Testis (tissue), 3 donors: ENCODE results near the gene ELK4. TPM values are rescaled to one million over a fixed set of nuclear protein-coding genes. Genes with fewer than 3 reads are reported as not detected.
"Not testable (repeated sequence)": the region's sequence is repeated elsewhere in the genome, so short reads cannot be mapped to it uniquely, and the experiment has no call there.

ENCODE experiments used
- DNase-seq: peaks from one replicate; pipeline ENCODE4 v3.0.0-alpha.2; 2019
- H3K27ac ChIP-seq, 2 donors: fragments of 200-600 bp; sonication (generic); one replicate each; pipeline ENCODE4 v1.5.1; 2019
- H3K27me3 ChIP-seq: fragments of 200-600 bp; sonication (generic); one replicate; pipeline ENCODE4 v1.5.1; 2019
- H3K36me3 ChIP-seq: fragments of 200-600 bp; sonication (generic); one replicate; pipeline ENCODE4 v1.5.1; 2017; ENCODE audit warnings: low read depth; ENCODE audit errors: missing control alignments
- H3K4me1 ChIP-seq: fragments of 200-600 bp; sonication (generic); one replicate; pipeline ENCODE4 v1.5.1; 2019
- H3K4me3 ChIP-seq, 2 donors: fragments of 200-600 bp; sonication (generic); one replicate each; pipeline ENCODE4 v1.5.1; 2017 to 2019
- H3K9me3 ChIP-seq: fragments of 200-600 bp; sonication (generic); one replicate; pipeline ENCODE4 v1.5.1; 2017
- CTCF ChIP-seq, 3 experiments: fragments of 450-650 bp in 2 of 3; fragments of 200-600 bp in 1 of 3; sonication (generic) in 1 of 3; IDR thresholded peaks; one replicate each; pipeline ENCODE4 v1.5.1; 2016 to 2019; ENCODE audit warnings: antibody characterized with exemption in 3 of 3, mild to moderate bottlenecking in 2 of 3, moderate library complexity in 1 of 3
- POLR2A ChIP-seq: fragments of 450-650 bp; IDR thresholded peaks from one replicate; pipeline ENCODE4 v1.6.1; 2017; ENCODE audit warnings: antibody characterized with exemption, mild to moderate bottlenecking, moderate library complexity
- WGBS, 2 donors: methylation state at CpG; one replicate each; pipeline ENCODE4 v1.1.5; 2018; 5-methylcytosine and 5-hydroxymethylcytosine counted together
- intact Hi-C: fragments of 100-400 bp; cut with DNase I; formaldehyde crosslinking; loops from one replicate; pipeline ENCODE4 v1.15.1; 2023; ENCODE audit warnings: low total_unique reads
- polyA plus RNA-seq: library from polyadenylated mRNA; stranded (reverse); fragments of 350-450 nt; fragmentation: Illumina TruSeq; extraction: RNeasy Lipid Tissue Mini Kit (QIAGEN cat#74804); gene quantifications from one replicate; pipeline ENCODE4 v1.2.3, GENCODE V29; 2014; ENCODE audit warnings: low read depth, low replicate concordance; ENCODE audit not compliant: insufficient read depth
- total RNA-seq, 2 donors: library from RNA; depleted of rRNA; stranded (reverse); fragments of >200 nt; gene quantifications; one replicate each; pipeline ENCODE4 v1.2.3, GENCODE V29; 2016

ELK4 gene
- total and polyA plus RNA-seq, 3 donors from 2014 or later, result 20.4 to 25.4 (median 20.5) TPM

GRCh38 chr1:205637854-205638468, 6.2 kb upstream of the ELK4 start:
- intact Hi-C loops, result no loop called here
- H3K4me3 ChIP-seq, result no peak overlapping the region
- H3K27ac ChIP-seq, result no peak overlapping the region
- H3K4me1 ChIP-seq, result peaks cover 2% of the 10 kb centered on the region
- H3K27me3 ChIP-seq, result no peaks in the 10 kb centered on the region
- TF ChIP-seq CTCF (IDR thresholded peaks at IDR 0.05) (no peak), POLR2A (no peak)
- 94 to 96% methylated on average over 9 of the region's 9 CpGs for WGBS, 2 donors
- DNase-seq, result no peak
- H3K36me3 ChIP-seq, result no peaks in the 10 kb centered on the region
- no peaks in the 10 kb centered on the region for H3K9me3 ChIP-seq

- no peak for DNase-seq
- H3K27me3 ChIP-seq, result no peaks in the 10 kb centered on the region
- no peak overlapping the region for H3K4me3 ChIP-seq
- intact Hi-C loops, result no loop called here
- WGBS, 2 donors, result 27 to 32% methylated on average over 4 of the region's 4 CpGs
- H3K4me1 ChIP-seq, result peaks cover 8% of the 10 kb centered on the region
- no peaks in the 10 kb centered on the region for H3K9me3 ChIP-seq
- TF ChIP-seq CTCF (IDR thresholded peaks at IDR 0.05), result no peak
- TF ChIP-seq POLR2A, result no peak
- no peak overlapping the region for H3K27ac ChIP-seq
- no peaks in the 10 kb centered on the region for H3K36me3 ChIP-seq
These were observed 4.9 kb upstream of the ELK4 start for GRCh38 chr1:205636732-205637131.

- H3K4me1 ChIP-seq, result not testable (repeated sequence)
- 89 to 92% methylated on average over 7 of the region's 7 CpGs for WGBS, 2 donors
These were observed 4.3 kb upstream of the ELK4 start for GRCh38 chr1:205636138-205636530.

GRCh38 chr1:205633421-205633976, 1.7 kb upstream of the ELK4 start:
- H3K4me3 ChIP-seq, result no peak overlapping the region
- DNase-seq, result no peak
- intact Hi-C loops, result loop anchor here (2.0 kb wide), 1 partner anchor 43 kb away; no protein-coding TSS in a partner anchor
- H3K36me3 ChIP-seq, result no peaks in the 10 kb centered on the region
- peaks cover 21% of the 10 kb centered on the region for H3K4me1 ChIP-seq
- no peaks in the 10 kb centered on the region for H3K9me3 ChIP-seq
- H3K27me3 ChIP-seq, result no peaks in the 10 kb centered on the region
- H3K27ac ChIP-seq, result no peak overlapping the region
- TF ChIP-seq POLR2A (no peak), CTCF (IDR thresholded peaks at IDR 0.05) (no peak)
- WGBS, 2 donors, result 53 to 79% methylated on average over 6 of the region's 6 CpGs

More at GRCh38 chr1:205636138-205636530, 4.3 kb upstream of the ELK4 start:
- H3K9me3 ChIP-seq, H3K36me3 ChIP-seq, intact Hi-C loops, H3K4me3 ChIP-seq, DNase-seq, H3K27ac ChIP-seq, H3K27me3 ChIP-seq: not testable (repeated sequence)

- Histone ChIP-seq H3K27ac (peak overlapping the region in 1 of 2 donors; percentile 95), H3K9me3 (no peaks in the 10 kb centered on the region), H3K27me3 (no peaks in the 10 kb centered on the region), H3K4me3 (peak overlapping the region; percentile 79 to 89), H3K4me1 (peaks cover 21% of the 10 kb centered on the region), H3K36me3 (no peaks in the 10 kb centered on the region)
- WGBS, 2 donors, result 42 to 58% methylated on average over 3 of the region's 3 CpGs
- DNase-seq, result no peak
- intact Hi-C loops, result loop anchor here (2.0 kb wide), 1 partner anchor 42 kb away; no protein-coding TSS in a partner anchor
- no peak for TF ChIP-seq POLR2A
- TF ChIP-seq CTCF (IDR thresholded peaks at IDR 0.05), result no peak
These were observed 908 bp upstream of the ELK4 start for GRCh38 chr1:205632669-205633169.
